ENCODE results near the gene TMEM207. TPM values are rescaled to one million over a fixed set of nuclear protein-coding genes. Genes with fewer than 3 reads are reported as not detected.

TMEM207 gene
- total and polyA plus RNA-seq, 2 donors (not counting 1 experiment from before 2014, with no cell fraction given) = not detected

- H3K4me2 ChIP-seq (ENCODE audit: extremely low read depth, insufficient read depth, low read length) = no peak overlapping the region
- H3K9me3 ChIP-seq (ENCODE audit: control insufficient read depth, insufficient read depth, low read depth, low read length) = no peaks in the 10 kb centered on the region
- no peak overlapping the region for H2AFZ ChIP-seq (ENCODE audit: low read length)
- no peaks in the 10 kb centered on the region for H4K20me1 ChIP-seq (ENCODE audit: control insufficient read depth, extremely low read depth, insufficient read depth, low read length)
- TF ChIP-seq EZH2 (IDR thresholded peaks at IDR 0.05; ENCODE audit: low read length, missing control alignments) (no peak), CTCF (conservative IDR thresholded peaks at IDR 0.05 in 1 of 2, IDR thresholded peaks at IDR 0.05 in 1 of 2; ENCODE audit: low read depth in 1 of 2, low read length in 2 of 2) (no peak)
- no peak overlapping the region for H3K27ac ChIP-seq (ENCODE audit: insufficient read depth, low read length)
- H3K36me3 ChIP-seq (ENCODE audit: control insufficient read depth, insufficient read depth, low read length) = no peaks in the 10 kb centered on the region
- H3K4me3 ChIP-seq (replicated peaks in 1 of 4; ENCODE audit: control extremely low read depth in 1 of 4, insufficient read depth in 1 of 4, low read depth in 3 of 4, low read length in 4 of 4) = no peak overlapping the region
- no peaks in the 10 kb centered on the region for H3K27me3 ChIP-seq (ENCODE audit: control insufficient read depth, insufficient read depth, low read length)
- no peaks in the 10 kb centered on the region for H3K79me2 ChIP-seq (ENCODE audit: control insufficient read depth, insufficient read depth, low read length)
- H3K4me1 ChIP-seq (ENCODE audit: control insufficient read depth, extremely low read depth, insufficient read depth, low read length) = no peaks in the 10 kb centered on the region
- no peak overlapping the region for H3K9ac ChIP-seq (ENCODE audit: insufficient read depth, low read length)
- DNase-seq (ENCODE audit: low read depth in 2 of 2) = no peak
These were observed 42.4 kb upstream of the TMEM207 start for GRCh38 chr3:190492129-190492528.

GRCh38 chr3:190491533-190492054, 41.9 kb upstream of the TMEM207 start:
- Histone ChIP-seq H3K79me2 (ENCODE audit: control insufficient read depth, insufficient read depth, low read length) (no peaks in the 10 kb centered on the region), H3K9me3 (ENCODE audit: control insufficient read depth, insufficient read depth, low read depth, low read length) (no peaks in the 10 kb centered on the region), H3K4me2 (ENCODE audit: extremely low read depth, insufficient read depth, low read length) (no peak overlapping the region), H3K9ac (ENCODE audit: insufficient read depth, low read length) (no peak overlapping the region), H3K4me1 (ENCODE audit: control insufficient read depth, extremely low read depth, insufficient read depth, low read length) (no peaks in the 10 kb centered on the region), H2AFZ (ENCODE audit: low read length) (no peak overlapping the region), H3K27ac (ENCODE audit: insufficient read depth, low read length) (no peak overlapping the region), H3K36me3 (ENCODE audit: control insufficient read depth, insufficient read depth, low read length) (no peaks in the 10 kb centered on the region), H4K20me1 (ENCODE audit: control insufficient read depth, extremely low read depth, insufficient read depth, low read length) (no peaks in the 10 kb centered on the region), H3K27me3 (ENCODE audit: control insufficient read depth, insufficient read depth, low read length) (no peaks in the 10 kb centered on the region), H3K4me3 (replicated peaks in 1 of 4; ENCODE audit: control extremely low read depth in 1 of 4, insufficient read depth in 1 of 4, low read depth in 3 of 4, low read length in 4 of 4) (no peak overlapping the region)
- TF ChIP-seq EZH2 (IDR thresholded peaks at IDR 0.05; ENCODE audit: low read length, missing control alignments) (no peak), CTCF (conservative IDR thresholded peaks at IDR 0.05 in 1 of 2, IDR thresholded peaks at IDR 0.05 in 1 of 2; ENCODE audit: low read depth in 1 of 2, low read length in 2 of 2) (no peak)
- peak in 1 of 2 donors; percentile 48 for DNase-seq (ENCODE audit: low read depth in 2 of 2)

GRCh38 chr3:190486908-190487607, 37.4 kb upstream of the TMEM207 start:
- Histone ChIP-seq H3K4me2 (ENCODE audit: extremely low read depth, insufficient read depth, low read length) (no peak overlapping the region), H4K20me1 (ENCODE audit: control insufficient read depth, extremely low read depth, insufficient read depth, low read length) (no peaks in the 10 kb centered on the region), H3K9me3 (ENCODE audit: control insufficient read depth, insufficient read depth, low read depth, low read length) (no peaks in the 10 kb centered on the region), H2AFZ (ENCODE audit: low read length) (no peak overlapping the region), H3K79me2 (ENCODE audit: control insufficient read depth, insufficient read depth, low read length) (no peaks in the 10 kb centered on the region), H3K27ac (ENCODE audit: insufficient read depth, low read length) (no peak overlapping the region), H3K4me1 (ENCODE audit: control insufficient read depth, extremely low read depth, insufficient read depth, low read length) (no peaks in the 10 kb centered on the region), H3K9ac (ENCODE audit: insufficient read depth, low read length) (no peak overlapping the region), H3K36me3 (ENCODE audit: control insufficient read depth, insufficient read depth, low read length) (no peaks in the 10 kb centered on the region), H3K27me3 (ENCODE audit: control insufficient read depth, insufficient read depth, low read length) (no peaks in the 10 kb centered on the region), H3K4me3 (replicated peaks in 1 of 4; ENCODE audit: control extremely low read depth in 1 of 4, insufficient read depth in 1 of 4, low read depth in 3 of 4, low read length in 4 of 4) (no peak overlapping the region)
- peak in 1 of 2 donors; percentile 4 for DNase-seq (ENCODE audit: low read depth in 2 of 2)
- no peak for TF ChIP-seq EZH2 (IDR thresholded peaks at IDR 0.05; ENCODE audit: low read length, missing control alignments)
- no peak for TF ChIP-seq CTCF (conservative IDR thresholded peaks at IDR 0.05 in 1 of 2, IDR thresholded peaks at IDR 0.05 in 1 of 2; ENCODE audit: low read depth in 1 of 2, low read length in 2 of 2)
